HG02885 (cell line): ENCODE results near the gene DPYD.

Source experiments
- ATAC-seq: cut with Tn5 transposase; IDR thresholded peaks from one replicate; pipeline ENCODE4 v1.9.1; 2021; ENCODE audit warnings: mild to moderate bottlenecking; ENCODE audit not compliant: unreplicated experiment, poor library complexity

The DPYD gene

DNA sequence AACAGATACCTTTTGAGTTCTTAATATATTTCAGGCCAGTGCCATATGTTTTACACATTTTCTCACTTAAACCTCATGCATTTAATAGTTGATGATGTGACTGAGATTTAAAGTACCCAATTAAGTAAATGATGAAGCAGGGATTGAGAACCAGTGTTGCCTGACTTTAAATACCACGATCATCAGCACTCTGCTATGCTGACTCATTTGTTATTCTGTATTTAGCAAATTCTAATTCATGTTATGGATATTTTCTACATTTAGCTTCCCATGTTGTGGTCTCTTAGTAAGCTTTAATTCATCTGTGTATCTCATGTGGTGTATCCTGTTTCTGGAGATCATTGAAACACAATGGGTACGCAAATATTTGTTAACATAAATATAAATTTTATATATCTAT is 836.3 kb downstream of the DPYD start:
- no peak for ATAC-seq

DNA sequence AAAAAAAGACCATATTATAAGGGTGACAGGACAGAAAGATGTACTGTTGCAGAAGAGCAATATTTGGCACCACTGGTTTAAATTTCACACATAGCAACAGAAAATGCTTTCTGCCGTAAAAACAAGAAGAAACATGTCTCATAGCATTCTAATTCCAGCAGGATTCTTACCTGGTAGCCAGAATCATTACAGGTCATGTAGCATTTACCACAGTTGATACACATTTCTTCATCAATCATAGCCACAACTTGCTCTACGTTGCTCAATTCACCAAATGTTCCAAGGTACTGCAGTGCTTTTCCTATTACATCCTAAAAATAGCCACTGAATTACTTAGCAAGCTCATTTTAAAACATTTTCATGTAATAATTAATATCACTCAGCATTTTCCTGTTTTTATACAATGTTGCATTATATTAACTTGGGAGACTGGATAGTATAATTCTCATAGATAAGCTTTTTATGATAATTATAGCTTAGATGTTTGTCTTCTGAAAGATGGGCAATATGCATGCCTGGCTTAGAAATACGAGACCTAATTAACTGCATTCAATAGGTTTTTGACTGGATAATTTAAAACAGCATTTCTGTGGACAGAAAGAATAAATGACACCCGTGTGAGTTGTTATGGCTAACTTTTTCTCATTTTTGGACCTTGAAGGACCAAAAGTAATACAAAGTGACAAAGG is 838.5 kb downstream of the DPYD start:
- no peak for ATAC-seq

GRCh38 chr1:97078872-97079271 is 842.0 kb downstream of the DPYD start:
- no peak for ATAC-seq

DNA sequence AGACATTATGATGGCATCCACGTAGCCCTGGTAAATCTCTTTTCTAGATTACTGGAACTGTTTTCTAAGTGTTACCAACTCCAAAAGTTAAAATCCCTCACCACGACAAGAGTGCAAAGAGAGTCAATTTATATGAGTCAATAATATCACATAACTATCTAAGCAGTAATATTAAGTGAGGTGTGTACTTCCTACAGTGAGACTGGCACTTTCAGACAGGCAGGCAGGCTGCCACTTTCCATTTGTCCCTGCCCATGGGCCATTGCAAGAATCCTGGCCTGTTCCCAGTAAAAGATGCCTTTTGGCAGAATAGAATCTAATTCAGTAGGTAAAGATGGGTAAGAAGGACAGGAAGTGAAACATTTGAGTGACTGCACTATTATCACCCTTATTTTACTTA is 843.6 kb downstream of the DPYD start:
- no peak for ATAC-seq

DNA sequence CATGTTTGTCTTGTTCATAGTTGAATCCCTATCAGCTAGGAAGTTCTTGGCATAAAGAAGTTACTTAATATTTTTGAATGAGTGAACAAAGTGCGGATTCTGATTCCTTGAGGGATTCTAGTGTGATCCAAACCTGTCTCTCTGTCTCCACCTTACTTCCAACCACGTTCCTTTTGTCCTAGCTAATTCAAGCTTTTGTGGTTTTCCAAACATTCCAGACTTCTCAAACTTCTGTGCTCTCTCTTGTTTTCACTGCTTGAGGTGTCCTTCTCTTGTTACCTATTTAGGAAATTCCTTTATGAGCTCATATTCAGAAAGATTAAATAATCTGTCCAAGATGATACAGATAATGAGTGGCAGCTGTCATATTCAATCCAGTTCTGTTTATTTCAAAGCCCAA is 846.1 kb downstream of the DPYD start:
- no peak for ATAC-seq

DNA sequence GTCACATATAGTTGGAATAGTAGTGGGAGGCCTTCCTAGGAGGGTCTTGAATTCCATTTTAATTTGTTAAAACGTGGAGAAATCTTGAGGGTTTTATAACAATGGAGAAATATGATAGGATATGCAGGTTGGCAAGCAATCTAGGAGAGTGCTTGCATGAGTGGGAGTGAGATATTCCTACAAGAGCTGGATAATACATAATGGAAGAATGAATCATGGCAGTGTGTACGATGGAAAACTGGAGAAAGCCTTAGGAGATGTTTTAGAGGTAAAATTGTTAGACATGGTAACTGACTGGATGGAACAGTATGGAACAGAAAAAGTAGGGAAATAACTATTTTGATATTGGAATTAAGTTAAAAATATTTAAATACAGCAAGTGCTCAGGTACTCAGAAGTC is 846.9 kb downstream of the DPYD start:
- no peak for ATAC-seq

DNA sequence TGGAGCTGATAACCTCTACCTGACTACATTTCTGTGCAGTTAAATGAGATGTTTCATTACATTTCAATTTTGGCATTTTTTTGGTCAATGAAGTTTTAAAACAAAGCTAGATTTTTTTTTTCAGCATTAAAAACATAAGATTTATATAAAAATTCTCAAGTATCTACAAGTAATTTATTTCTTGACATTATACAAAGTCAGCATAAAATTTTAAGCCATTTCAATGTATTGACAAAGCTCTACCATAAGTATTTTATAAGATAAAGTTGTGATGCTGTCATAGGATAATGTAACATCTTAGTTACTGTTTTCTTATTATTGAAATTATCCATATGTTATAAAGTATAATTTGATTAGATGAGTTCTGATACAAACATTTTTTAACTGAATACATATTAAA is 847.7 kb downstream of the DPYD start:
- no peak for ATAC-seq

DNA sequence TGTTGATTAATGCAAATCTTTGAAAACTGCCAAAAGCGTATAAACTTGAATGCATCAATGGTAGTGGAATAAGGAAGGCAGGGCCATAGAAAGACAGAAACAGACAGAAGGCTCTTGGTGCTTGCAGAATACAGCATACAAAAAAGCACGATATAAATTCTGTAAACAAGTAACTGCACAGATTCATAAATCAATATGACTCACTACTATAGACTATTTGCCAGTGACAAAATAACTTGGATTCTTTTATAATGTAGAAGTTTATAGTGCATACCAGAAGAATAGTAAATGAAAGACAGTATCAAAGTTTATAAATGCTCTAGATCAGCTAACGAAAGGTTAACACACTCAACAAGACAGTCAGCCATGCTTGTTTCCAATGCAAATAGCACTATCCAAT is 849.7 kb downstream of the DPYD start:
- ATAC-seq, result no peak

DNA sequence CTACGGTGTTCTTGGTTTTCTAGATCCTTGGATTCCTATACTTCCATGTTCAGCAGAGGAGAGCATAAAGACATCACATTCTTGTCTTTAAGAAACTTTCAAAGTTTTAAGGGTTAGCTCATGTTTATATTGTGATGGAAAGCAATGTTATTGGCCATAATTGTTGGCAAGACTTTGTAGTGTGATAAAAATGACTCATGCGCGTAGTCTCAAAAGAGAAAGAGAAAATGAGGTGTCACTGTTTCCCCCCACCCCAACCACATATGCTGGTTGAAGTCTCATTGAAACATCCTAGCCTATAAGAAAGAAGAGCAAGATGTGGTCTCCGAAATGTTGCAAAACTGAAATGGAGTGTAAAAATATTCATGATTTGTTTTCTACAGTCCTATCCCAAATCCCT is 850.5 kb downstream of the DPYD start:
- no peak for ATAC-seq

- ATAC-seq, result no peak
Observed at GRCh38 chr1:97069312-97069711, 851.5 kb downstream of the DPYD start.

GRCh38 chr1:97066860-97067259 is 854.0 kb downstream of the DPYD start:
- no peak for ATAC-seq

DNA sequence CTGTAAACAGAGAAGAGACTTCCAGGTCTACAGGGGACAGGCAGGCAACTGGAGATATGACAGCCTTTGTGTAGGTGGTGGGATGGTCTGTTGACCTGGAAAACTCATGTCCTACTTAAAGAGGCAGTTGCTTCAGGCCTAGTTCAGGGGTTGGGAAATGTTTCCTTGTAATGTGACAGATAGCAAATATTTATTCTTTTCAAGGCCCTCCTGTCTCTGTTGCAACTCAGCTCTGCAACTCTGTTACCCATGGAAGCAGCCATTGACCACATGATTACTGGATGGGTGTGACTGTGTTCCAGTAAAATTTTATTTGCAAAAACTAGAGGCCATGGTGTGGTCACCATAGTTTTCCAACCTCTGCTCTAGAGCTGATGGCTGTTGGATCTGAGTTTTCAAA is 857.3 kb downstream of the DPYD start:
- no peak for ATAC-seq

- ATAC-seq, result no peak
Observed at GRCh38 chr1:97061604-97062003, 859.2 kb downstream of the DPYD start.

GRCh38 chr1:97056386-97056785 is 864.4 kb downstream of the DPYD start:
- ATAC-seq, result no peak

DNA sequence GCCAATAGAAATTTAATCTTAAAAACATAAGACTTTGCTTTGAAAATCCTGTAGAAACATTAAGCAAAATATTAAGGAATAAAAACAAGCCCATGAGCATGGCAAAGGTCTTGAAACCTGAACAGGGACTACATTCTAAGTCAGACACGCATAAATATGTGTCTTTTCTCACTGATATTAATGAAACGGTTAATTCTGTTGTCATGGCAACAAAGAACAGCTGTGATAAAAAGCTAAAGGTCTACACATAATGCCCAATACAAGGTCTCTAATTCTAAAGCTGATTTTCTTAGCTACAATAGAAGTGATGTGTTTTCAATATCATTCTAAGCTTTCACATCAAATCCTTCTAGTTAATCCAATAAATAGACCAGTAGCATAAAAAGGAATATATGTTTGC is 867.6 kb downstream of the DPYD start:
- ATAC-seq, result no peak

DNA sequence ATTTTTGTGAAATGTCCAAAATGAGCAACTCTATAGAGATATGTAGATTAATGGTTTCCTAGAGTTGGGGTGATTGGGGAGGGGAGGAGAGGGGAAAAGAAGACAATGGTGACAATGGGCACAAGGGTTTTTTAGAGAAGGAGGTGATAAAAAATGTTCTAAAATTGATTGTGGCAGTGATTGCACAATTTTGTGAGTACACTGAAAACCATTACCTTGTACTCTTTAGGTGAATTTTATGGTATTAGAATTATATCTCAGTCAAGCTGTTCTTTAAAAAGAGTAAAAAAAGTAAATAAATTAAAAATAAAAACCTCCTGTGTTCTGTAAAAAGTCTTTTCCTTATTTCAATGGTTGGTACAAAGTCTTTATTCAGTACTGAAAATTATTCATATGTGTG is 869.0 kb downstream of the DPYD start:
- no peak for ATAC-seq

DNA sequence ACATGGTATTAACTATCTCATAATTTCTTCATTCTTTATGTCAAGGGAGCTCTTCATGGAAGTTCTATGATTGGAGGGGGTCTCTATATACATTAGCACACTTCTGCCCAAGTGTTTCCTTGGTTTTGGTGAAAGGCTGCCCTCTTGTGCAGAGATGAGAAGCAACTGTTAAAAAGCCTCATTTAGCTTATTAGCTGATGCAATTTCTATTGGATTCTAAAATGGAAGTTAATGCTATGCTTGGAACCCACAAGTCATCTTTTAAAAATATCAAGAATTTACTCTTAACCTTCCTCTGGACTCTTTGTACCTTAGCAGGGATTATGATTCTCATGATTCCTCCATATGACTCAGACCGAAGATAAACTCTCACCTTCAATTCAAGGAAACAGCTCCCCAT is 870.3 kb downstream of the DPYD start:
- ATAC-seq, result no peak

DNA sequence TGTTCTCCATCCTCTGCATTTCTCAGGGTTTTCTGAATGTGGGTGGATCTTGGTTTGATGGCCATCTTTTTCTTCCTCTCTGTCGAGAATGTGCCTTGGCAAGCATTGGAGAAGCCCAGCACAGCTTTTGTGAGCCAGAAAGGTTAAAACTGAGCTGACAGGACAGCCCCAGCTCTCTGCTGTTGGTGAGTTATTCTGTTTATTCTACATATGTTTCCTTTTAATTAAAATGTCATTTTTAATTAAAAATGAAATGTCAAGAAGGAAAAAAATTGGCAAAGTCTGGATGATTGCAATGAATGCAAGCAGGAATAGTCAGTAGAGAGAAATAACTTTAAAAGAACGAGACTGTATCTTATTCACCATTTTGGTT is 873.4 kb downstream of the DPYD start:
- ATAC-seq, result no peak

DNA sequence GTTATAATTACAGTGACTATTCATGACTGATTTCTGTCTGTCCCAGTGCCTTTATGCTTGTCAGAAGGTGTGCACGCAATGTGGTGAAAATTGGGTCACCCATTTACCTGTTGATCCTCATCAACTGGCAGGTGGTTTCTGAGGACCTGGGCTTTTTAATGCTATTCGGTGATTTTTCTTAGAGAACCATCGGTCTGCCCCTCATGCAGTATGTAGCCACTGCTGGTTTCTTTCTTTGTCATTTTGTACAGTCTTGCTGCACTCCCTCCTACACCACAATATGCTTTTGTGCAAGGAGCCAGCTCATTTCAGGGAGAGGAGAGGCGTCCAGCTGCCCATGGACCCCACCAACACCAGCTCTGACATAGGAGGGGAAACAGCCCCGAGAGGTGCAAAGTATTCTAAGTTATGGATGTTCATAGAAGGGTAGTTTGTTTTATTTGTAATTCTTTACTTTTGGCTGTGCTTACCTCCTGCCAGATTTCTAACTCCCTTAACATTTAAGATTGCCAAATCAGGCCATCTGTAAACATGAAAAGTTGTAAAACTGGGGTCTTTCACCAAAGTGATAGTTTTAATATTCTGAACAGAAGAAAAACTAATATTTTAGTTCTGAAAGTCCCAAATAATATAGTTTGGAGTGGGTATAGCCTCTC is 873.9 kb downstream of the DPYD start:
- no peak for ATAC-seq

- ATAC-seq, result no peak
Observed at GRCh38 chr1:97044159-97044760, 876.6 kb downstream of the DPYD start.

DNA sequence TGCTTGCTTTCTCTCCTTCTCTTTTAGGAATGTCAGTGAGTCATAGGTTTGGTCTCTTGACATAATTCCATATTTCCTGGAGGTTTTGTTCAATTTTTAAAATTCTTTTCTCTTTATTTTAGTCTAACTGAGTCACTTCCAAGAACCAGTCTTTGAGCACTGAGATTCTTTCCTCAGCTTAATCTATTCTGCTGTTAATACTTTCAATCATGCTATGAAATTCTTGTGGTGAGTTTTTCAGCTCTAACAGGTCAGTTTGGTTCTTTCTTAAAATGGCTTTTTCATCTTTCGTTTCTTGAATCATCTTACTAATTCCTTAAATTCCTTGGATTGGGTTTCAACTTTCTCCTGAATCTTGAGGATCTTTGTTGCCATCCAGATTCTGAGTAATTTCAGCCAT is 878.3 kb downstream of the DPYD start:
- no peak for ATAC-seq

DNA sequence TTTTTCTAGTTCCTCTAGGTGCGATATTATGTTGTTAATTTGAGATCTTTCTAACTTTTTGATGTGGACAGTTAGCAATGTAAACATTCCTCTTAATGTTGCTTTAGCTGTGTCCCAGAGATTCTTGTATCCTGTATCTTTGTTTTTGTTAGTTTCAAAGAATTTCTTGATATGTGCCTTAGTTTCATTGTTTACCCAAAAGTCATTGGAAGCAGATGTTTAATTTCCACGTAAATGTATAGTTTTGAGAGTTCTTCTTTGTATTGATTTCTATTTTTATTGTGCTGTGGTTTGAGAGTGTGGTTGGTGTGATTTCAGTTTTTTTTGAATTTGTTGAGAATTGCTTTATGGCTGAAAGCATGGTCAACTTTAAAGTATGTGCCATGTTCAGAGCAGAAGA is 879.8 kb downstream of the DPYD start:
- ATAC-seq, result no peak
